ENCODE results near the gene KIAA0930.

GRCh38 chr22:45211848-45212247 is 28.8 kb downstream of the KIAA0930 start:
- TF ChIP-seq CTCF (IDR thresholded peaks at IDR 0.05) (no peak), POLR2AphosphoS5 (IDR thresholded peaks at IDR 0.05; ENCODE audit: low read depth, low read length) (no peak), MXI1 (IDR thresholded peaks at IDR 0.05; ENCODE audit: low read depth, low read length) (no peak), RAD21 (IDR thresholded peaks at IDR 0.05; ENCODE audit: low read length) (no peak), TEAD4 (IDR thresholded peaks at IDR 0.05; ENCODE audit: borderline replicate concordance, insufficient read depth) (no peak), REST (IDR thresholded peaks at IDR 0.05; ENCODE audit: low read depth, low read length) (no peak), GABPA (IDR thresholded peaks at IDR 0.05; ENCODE audit: low read depth) (no peak), CHD2 (IDR thresholded peaks at IDR 0.05; ENCODE audit: low read length, partially characterized antibody) (no peak), RXRA (IDR thresholded peaks at IDR 0.05; ENCODE audit: borderline replicate concordance, low read depth) (no peak), EP300 (IDR thresholded peaks at IDR 0.05; ENCODE audit: borderline replicate concordance in 1 of 2, low read depth in 1 of 2, low read length in 1 of 2) (no peak)
